Panc1 (cell line): Measurements from ENCODE around the gene CAMKK1. TPM values are rescaled to one million over a fixed set of nuclear protein-coding genes. Genes with fewer than 3 reads are reported as not detected.

Source experiments
- ATAC-seq: fragments of 200-7000 bp; cut with Tn5 transposase; 2 replicates; pipeline ENCODE4 v1.9.1; 2020; ENCODE audit warnings: mild to moderate bottlenecking, moderate library complexity
- BruUV-seq: library from RNA; stranded (reverse); fragments of 400-500 nt; replicated peaks from 2 replicates; lab custom pipeline; 2021; lab: Mats Ljungman, UMichigan
- CTCF ChIA-PET: fragments of 300-600 bp; sonication (Branson Sonifier 250); formaldehyde crosslinking; loops from one replicate; lab custom pipeline; 2022; ENCODE audit warnings: antibody characterized with exemption; lab: Charles Lee
- POLR2A ChIA-PET: fragments of 300-600 bp; sonication (Branson Sonifier 250); formaldehyde crosslinking; loops from one replicate; lab custom pipeline; 2022; ENCODE audit warnings: antibody characterized with exemption; lab: Charles Lee
- DNase-seq: peaks from one replicate; pipeline ENCODE4 v3.0.0-alpha.2; 2010; ENCODE audit warnings: low read depth, low spot score
- H3K27ac ChIP-seq: 2 replicates; pipeline ENCODE4 v1.5.1; 2011; ENCODE audit warnings: mild to moderate bottlenecking, low read length, inconsistent platforms
- H3K27me3 ChIP-seq: fragments of 200-500 bp; sonication (Bioruptor generic); 2 replicates; pipeline ENCODE4 v1.6.0; 2014; ENCODE audit warnings: low read length, inconsistent platforms; ENCODE audit not compliant: control insufficient read depth, insufficient read depth
- H3K36me3 ChIP-seq: fragments of 200-500 bp; sonication (Bioruptor generic); 2 replicates; pipeline ENCODE4 v1.5.1; 2014; ENCODE audit warnings: inconsistent platforms, mild to moderate bottlenecking, low read length, moderate library complexity; ENCODE audit not compliant: control insufficient read depth, insufficient read depth
- H3K4me1 ChIP-seq: 2 replicates; pipeline ENCODE4 v1.5.1; 2011; ENCODE audit warnings: inconsistent platforms, mild to moderate bottlenecking, low read length, moderate library complexity; ENCODE audit not compliant: control insufficient read depth, insufficient read depth
- H3K4me3 ChIP-seq, 2 experiments: 2 replicates each; pipeline ENCODE4 v1.5.1; 2011 to 2012; ENCODE audit warnings: low read depth in 2 of 2, low read length in 2 of 2, mild to moderate bottlenecking in 2 of 2, inconsistent platforms in 1 of 2, moderate library complexity in 1 of 2
- H3K9me3 ChIP-seq: fragments of 200-500 bp; sonication (Bioruptor generic); 2 replicates; pipeline ENCODE4 v1.5.1; 2014; ENCODE audit warnings: low read depth, mild to moderate bottlenecking, inconsistent platforms, low read length, moderate library complexity; ENCODE audit not compliant: control insufficient read depth, insufficient read depth
- CTCF ChIP-seq: fragments of 450-650 bp; IDR thresholded peaks from 2 replicates; pipeline ENCODE4 v1.5.1; 2017; ENCODE audit warnings: mild to moderate bottlenecking
- POLR2AphosphoS5 ChIP-seq: IDR thresholded peaks from 2 replicates; pipeline ENCODE4 v1.6.1; 2012; ENCODE audit warnings: mild to moderate bottlenecking, low read depth, low read length, moderate library complexity
- SIN3A ChIP-seq: IDR thresholded peaks from 2 replicates; pipeline ENCODE4 v1.6.1; 2012; ENCODE audit warnings: low read depth, mild to moderate bottlenecking, low read length, moderate library complexity, borderline replicate concordance; ENCODE audit not compliant: insufficient read depth
- TCF7L2 ChIP-seq: IDR thresholded peaks from 2 replicates; pipeline ENCODE4 v1.6.1; 2011; ENCODE audit warnings: mild to moderate bottlenecking, low read depth, low read length, inconsistent platforms
- in situ Hi-C: cut with HindIII; loops from 2 replicates; pipeline ENCODE4 v1.10.0; 2016; ENCODE audit warnings: low sequenced_read_pairs, low pct_unique_long_range_greater_than_20kb
- intact Hi-C: fragments of 100-400 bp; cut with micrococcal nuclease; formaldehyde crosslinking; loops from one replicate; pipeline ENCODE4 v1.10.0; 2022; ENCODE audit not compliant: unreplicated experiment
- total RNA-seq: library from RNA; stranded (reverse); gene quantifications from one replicate; pipeline ENCODE4 v1.2.1, GENCODE V29; 2021; ENCODE audit not compliant: unreplicated experiment
- TF ChIP-seq, protein P1 (sequence below), 2 experiments: IDR thresholded peaks; 2 replicates each; pipeline ENCODE4 v1.6.1; 2011 to 2012; ENCODE audit warnings: low read depth in 2 of 2, control low read depth in 1 of 2, low read length in 1 of 2, mild to moderate bottlenecking in 1 of 2, moderate library complexity in 1 of 2; ENCODE audit not compliant: insufficient read depth in 1 of 2

CAMKK1 gene
- total RNA-seq, 1 experiment from 2014 or later: 6.7 TPM

GRCh38 chr17:3896968-3897235 is 4.0 kb upstream of the CAMKK1 start:
- ATAC-seq: no peak
- no peaks in the 10 kb centered on the region for H3K27me3 ChIP-seq
- TF ChIP-seq TCF7L2 (no peak), CTCF (no peak), POLR2AphosphoS5 (no peak), SIN3A (no peak)
- TF ChIP-seq, protein P1, sequence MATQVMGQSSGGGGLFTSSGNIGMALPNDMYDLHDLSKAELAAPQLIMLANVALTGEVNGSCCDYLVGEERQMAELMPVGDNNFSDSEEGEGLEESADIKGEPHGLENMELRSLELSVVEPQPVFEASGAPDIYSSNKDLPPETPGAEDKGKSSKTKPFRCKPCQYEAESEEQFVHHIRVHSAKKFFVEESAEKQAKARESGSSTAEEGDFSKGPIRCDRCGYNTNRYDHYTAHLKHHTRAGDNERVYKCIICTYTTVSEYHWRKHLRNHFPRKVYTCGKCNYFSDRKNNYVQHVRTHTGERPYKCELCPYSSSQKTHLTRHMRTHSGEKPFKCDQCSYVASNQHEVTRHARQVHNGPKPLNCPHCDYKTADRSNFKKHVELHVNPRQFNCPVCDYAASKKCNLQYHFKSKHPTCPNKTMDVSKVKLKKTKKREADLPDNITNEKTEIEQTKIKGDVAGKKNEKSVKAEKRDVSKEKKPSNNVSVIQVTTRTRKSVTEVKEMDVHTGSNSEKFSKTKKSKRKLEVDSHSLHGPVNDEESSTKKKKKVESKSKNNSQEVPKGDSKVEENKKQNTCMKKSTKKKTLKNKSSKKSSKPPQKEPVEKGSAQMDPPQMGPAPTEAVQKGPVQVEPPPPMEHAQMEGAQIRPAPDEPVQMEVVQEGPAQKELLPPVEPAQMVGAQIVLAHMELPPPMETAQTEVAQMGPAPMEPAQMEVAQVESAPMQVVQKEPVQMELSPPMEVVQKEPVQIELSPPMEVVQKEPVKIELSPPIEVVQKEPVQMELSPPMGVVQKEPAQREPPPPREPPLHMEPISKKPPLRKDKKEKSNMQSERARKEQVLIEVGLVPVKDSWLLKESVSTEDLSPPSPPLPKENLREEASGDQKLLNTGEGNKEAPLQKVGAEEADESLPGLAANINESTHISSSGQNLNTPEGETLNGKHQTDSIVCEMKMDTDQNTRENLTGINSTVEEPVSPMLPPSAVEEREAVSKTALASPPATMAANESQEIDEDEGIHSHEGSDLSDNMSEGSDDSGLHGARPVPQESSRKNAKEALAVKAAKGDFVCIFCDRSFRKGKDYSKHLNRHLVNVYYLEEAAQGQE (IDR thresholded peaks at IDR 0.05; ENCODE audit: insufficient read depth in 1 of 2, low read depth in 2 of 2, low read length in 1 of 2): no peak
- H3K9me3 ChIP-seq: no peaks in the 10 kb centered on the region
- no peak for DNase-seq
- peaks cover 5% of the 10 kb centered on the region for H3K4me1 ChIP-seq
- in situ Hi-C loops: no loop called here
- POLR2A ChIA-PET: no interaction called here
- CTCF ChIA-PET: no interaction called here
- intact Hi-C loops: no loop called here
- no peak overlapping the region for H3K27ac ChIP-seq
- no peaks in the 10 kb centered on the region; the same call in 1 of the 2 replicates for H3K36me3 ChIP-seq
- no peak overlapping the region for H3K4me3 ChIP-seq
- no TSS peak for BruUV-seq

DNA sequence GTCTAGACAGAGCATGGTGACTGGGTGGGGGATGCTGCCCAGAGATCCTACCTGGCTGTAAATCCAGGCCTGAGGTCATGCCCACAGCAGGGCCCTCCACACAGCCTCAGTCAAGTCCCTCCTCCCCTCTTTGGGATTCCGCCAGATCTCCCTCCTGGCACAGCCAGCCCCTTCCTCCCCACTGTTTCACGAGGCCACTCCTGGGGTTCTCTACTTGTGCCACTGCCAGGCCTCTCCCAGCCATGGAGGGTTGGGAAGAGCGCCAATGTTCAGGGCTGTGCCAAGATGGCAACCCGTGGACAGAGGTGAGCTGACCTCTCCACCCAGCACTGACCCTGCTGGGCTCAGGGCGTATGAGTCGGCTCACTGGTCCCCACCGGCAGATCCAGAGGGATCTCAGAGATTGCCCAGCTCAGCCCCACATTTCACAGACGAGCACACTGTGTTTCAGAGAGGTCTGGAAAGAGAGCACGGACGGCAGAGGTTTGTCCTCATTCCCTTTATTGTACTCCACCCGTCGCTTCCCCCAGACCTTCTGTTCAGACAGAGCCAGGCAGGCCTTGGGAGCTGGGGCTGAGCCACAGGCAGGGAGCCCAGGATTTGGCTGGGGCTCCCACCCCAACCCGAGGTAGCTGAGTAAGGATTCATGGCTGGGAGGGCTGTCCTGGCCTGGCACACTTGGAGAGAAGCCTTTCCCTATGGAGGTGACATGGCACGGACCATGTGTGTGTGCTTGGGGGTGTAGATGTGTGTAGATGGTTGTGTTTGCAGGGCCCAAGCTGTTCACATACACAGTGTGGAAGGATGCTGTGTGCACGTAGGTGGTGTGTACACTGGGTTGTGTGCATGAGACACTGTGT is 3.5 kb upstream of the CAMKK1 start:
- in situ Hi-C loops: no loop called here
- CTCF ChIA-PET: no interaction called here
- Histone ChIP-seq H3K4me3 (no peak overlapping the region), H3K9me3 (no peaks in the 10 kb centered on the region), H3K27me3 (no peaks in the 10 kb centered on the region), H3K4me1 (peaks cover 10% of the 10 kb centered on the region), H3K36me3 (no peaks in the 10 kb centered on the region; the same call in 1 of the 2 replicates), H3K27ac (no peak overlapping the region)
- no peak for ATAC-seq
- intact Hi-C loops: no loop called here
- POLR2A ChIA-PET: no interaction called here
- BruUV-seq: no TSS peak
- DNase-seq: no peak
- TF ChIP-seq, protein P1 (IDR thresholded peaks at IDR 0.05; ENCODE audit: insufficient read depth in 1 of 2, low read depth in 2 of 2, low read length in 1 of 2): no peak
- no peak for TF ChIP-seq POLR2AphosphoS5
- no peak for TF ChIP-seq CTCF
- no peak for TF ChIP-seq SIN3A
- no peak for TF ChIP-seq TCF7L2
